ENCODE measurements around the gene ELP4.
"Not testable (repeated sequence)": the region's sequence is repeated elsewhere in the genome, so short reads cannot be mapped to it uniquely, and the experiment has no call there.

Gene ELP4

GRCh38 chr11:31555938-31556337, 46.4 kb downstream of the ELP4 start:
- no peak for DNase-seq

GRCh38 chr11:31558001-31558400, 48.4 kb downstream of the ELP4 start:
- DNase-seq = no peak

- DNase-seq = no peak
Observed at GRCh38 chr11:31560842-31561476, 51.4 kb downstream of the ELP4 start.

GRCh38 chr11:31564517-31564916, 55.0 kb downstream of the ELP4 start:
- not testable (repeated sequence) for DNase-seq

- not testable (repeated sequence) for DNase-seq
Observed at GRCh38 chr11:31574133-31574532, 64.6 kb downstream of the ELP4 start.

GRCh38 chr11:31575764-31576163, 66.2 kb downstream of the ELP4 start:
- DNase-seq = not testable (repeated sequence)

GRCh38 chr11:31579412-31579811, 69.8 kb downstream of the ELP4 start:
- not testable (repeated sequence) for DNase-seq

GRCh38 chr11:31582697-31583096, 73.1 kb downstream of the ELP4 start:
- no peak for DNase-seq

GRCh38 chr11:31598454-31598853, 88.9 kb downstream of the ELP4 start:
- DNase-seq = no peak

GRCh38 chr11:31601635-31602282, 92.2 kb downstream of the ELP4 start:
- no peak for DNase-seq

- no peak for DNase-seq
Observed at GRCh38 chr11:31606893-31607292, 97.3 kb downstream of the ELP4 start.

- no peak for DNase-seq
Observed at GRCh38 chr11:31607914-31608313, 98.3 kb downstream of the ELP4 start.

- DNase-seq = no peak
Observed at GRCh38 chr11:31608995-31609394, 99.4 kb downstream of the ELP4 start.

GRCh38 chr11:31610544-31610943, 101.0 kb downstream of the ELP4 start:
- DNase-seq = no peak

GRCh38 chr11:31617246-31617645, 107.7 kb downstream of the ELP4 start:
- no peak for DNase-seq

- no peak for DNase-seq
Observed at GRCh38 chr11:31619980-31620379, 110.4 kb downstream of the ELP4 start.

GRCh38 chr11:31620434-31620833, 110.9 kb downstream of the ELP4 start:
- DNase-seq = no peak

GRCh38 chr11:31625868-31626267, 116.3 kb downstream of the ELP4 start:
- no peak for DNase-seq

GRCh38 chr11:31628111-31628510, 118.5 kb downstream of the ELP4 start:
- no peak for DNase-seq

- DNase-seq = no peak
Observed at GRCh38 chr11:31636983-31637382, 127.4 kb downstream of the ELP4 start.

- no peak for DNase-seq
Observed at GRCh38 chr11:31640611-31641010, 131.0 kb downstream of the ELP4 start.

- DNase-seq = no peak
Observed at GRCh38 chr11:31641477-31642062, 132.0 kb downstream of the ELP4 start.

- DNase-seq = no peak
Observed at GRCh38 chr11:31643857-31644256, 134.3 kb downstream of the ELP4 start.

GRCh38 chr11:31645747-31646146, 136.2 kb downstream of the ELP4 start:
- no peak for DNase-seq

GRCh38 chr11:31646216-31646615, 136.6 kb downstream of the ELP4 start:
- DNase-seq = no peak
